Mucosa of descending colon (tissue), 3 donors: ENCODE measurements around the gene EPHX1. TPM values are rescaled to one million over a fixed set of nuclear protein-coding genes. Genes with fewer than 3 reads are reported as not detected.
"Not testable (repeated sequence)": the region's sequence is repeated elsewhere in the genome, so short reads cannot be mapped to it uniquely, and the experiment has no call there.

ENCODE experiments used
- ATAC-seq: fragments of 200-7000 bp; cut with Tn5 transposase; one replicate; pipeline ENCODE4 v1.9.1; 2020; ENCODE audit warnings: mild to moderate bottlenecking, moderate library complexity
- DNase-seq, 3 donors: peaks; one replicate each; pipeline ENCODE4 v3.0.0-alpha.2; 2020
- H3K36me3 ChIP-seq: fragments of 200-600 bp; one replicate; pipeline ENCODE4 v1.8.0; 2021; ENCODE audit warnings: low read depth, mild to moderate bottlenecking
- H3K4me1 ChIP-seq: fragments of 200-600 bp; one replicate; pipeline ENCODE4 v1.8.0; 2021; ENCODE audit warnings: low read depth, mild to moderate bottlenecking
- H3K4me3 ChIP-seq: fragments of 200-600 bp; one replicate; pipeline ENCODE4 v1.8.0; 2021; ENCODE audit warnings: mild to moderate bottlenecking
- H3K9me3 ChIP-seq: fragments of 200-600 bp; one replicate; pipeline ENCODE4 v1.8.0; 2021; ENCODE audit warnings: mild to moderate bottlenecking
- CTCF ChIP-seq: fragments of 200-600 bp; IDR thresholded peaks from one replicate; pipeline ENCODE4 v1.8.0; 2022; ENCODE audit warnings: antibody characterized with exemption, mild to moderate bottlenecking
- intact Hi-C, 2 donors: fragments of 100-400 bp; cut with DNase I in 1 of 2; cut with micrococcal nuclease in 1 of 2; formaldehyde crosslinking; loops; one replicate each; pipeline versions ENCODE4 v1.11.0 to v1.11.1; 2022; cut with DNase I, micrococcal nuclease
- total RNA-seq, 3 donors: library from RNA; stranded (reverse); fragmentation: NEBNext Ultra II Directional in 2 of 3; extraction: Animal tissue kit (Norgen Biotek cat#: 25700) in 2 of 3; gene quantifications; one replicate each; pipeline versions ENCODE4 v1.2.1 to v1.2.4, GENCODE V29; 2021 to 2023
- donor health status: DM: no; HTN: no; CAD: no; lungs with moderate emphysema.
- donor health status: DM: no; HTN: no; CAD: no.
- donor health status: DM: no; HTN: yes; CAD: no.

Gene EPHX1
- total RNA-seq, 3 donors from 2014 or later: 48.8 to 86.3 (median 68.0) TPM

- no peaks in the 10 kb centered on the region for H3K36me3 ChIP-seq
- intact Hi-C loops: no loop called here
- no peaks in the 10 kb centered on the region for H3K9me3 ChIP-seq
- ATAC-seq (no peak), DNase-seq (no peak)
- H3K4me3 ChIP-seq: no peak overlapping the region
- TF ChIP-seq CTCF: no peak
- peaks cover 26% of the 10 kb centered on the region for H3K4me1 ChIP-seq
Observed at GRCh38 chr1:225811622-225812487, 1.9 kb downstream of the EPHX1 start.

GRCh38 chr1:225812488-225813213 lies 2.7 kb downstream of the EPHX1 start:
- Histone ChIP-seq H3K4me3 (no peak overlapping the region), H3K4me1 (peaks cover 34% of the 10 kb centered on the region), H3K9me3 (no peaks in the 10 kb centered on the region), H3K36me3 (no peaks in the 10 kb centered on the region)
- DNase-seq (no peak), ATAC-seq (no peak)
- TF ChIP-seq CTCF: no peak
- intact Hi-C loops: no loop called here

GRCh38 chr1:225813214-225813964 lies 3.5 kb downstream of the EPHX1 start:
- intact Hi-C loops: no loop called here
- Histone ChIP-seq H3K4me1 (peaks cover 40% of the 10 kb centered on the region), H3K4me3 (no peak overlapping the region), H3K9me3 (no peaks in the 10 kb centered on the region), H3K36me3 (no peaks in the 10 kb centered on the region)
- DNase-seq (peak; percentile 70 to 73 (median 71)), ATAC-seq (peak; percentile 63)
- no peak for TF ChIP-seq CTCF

GRCh38 chr1:225814381-225814780 lies 4.5 kb downstream of the EPHX1 start:
- Histone ChIP-seq H3K4me3 (no peak overlapping the region), H3K9me3 (no peaks in the 10 kb centered on the region), H3K4me1 (peaks cover 40% of the 10 kb centered on the region), H3K36me3 (no peaks in the 10 kb centered on the region)
- DNase-seq: no peak
- ATAC-seq: no peak
- intact Hi-C loops: no loop called here
- TF ChIP-seq CTCF: no peak

- ATAC-seq, DNase-seq, H3K4me3 ChIP-seq, intact Hi-C loops, H3K9me3 ChIP-seq, H3K36me3 ChIP-seq: not testable (repeated sequence)
- H3K4me1 ChIP-seq: peaks cover 37% of the 10 kb centered on the region
Observed at GRCh38 chr1:225815090-225815489, 5.2 kb downstream of the EPHX1 start.
